Daoy (cell line): ENCODE measurements around the gene CHTF18. TPM values are rescaled to one million over a fixed set of nuclear protein-coding genes. Genes with fewer than 3 reads are reported as not detected.
A peak's percentile ranks its signal among the peaks of the same experiment; 100 is the strongest.

Experiments
- DNase-seq: peaks from one replicate; pipeline ENCODE4 v3.0.0-alpha.2; 2015; ENCODE audit warnings: low read depth
- total RNA-seq: library from RNA; depleted of rRNA; stranded (reverse); fragments of >200 nt; shearing (Covaris generic); gene quantifications from 2 replicates; pipeline ENCODE4 v1.2.3, GENCODE V29; 2014

Gene CHTF18
- total RNA-seq, 1 experiment from 2014 or later = 18.1 TPM

DNA sequence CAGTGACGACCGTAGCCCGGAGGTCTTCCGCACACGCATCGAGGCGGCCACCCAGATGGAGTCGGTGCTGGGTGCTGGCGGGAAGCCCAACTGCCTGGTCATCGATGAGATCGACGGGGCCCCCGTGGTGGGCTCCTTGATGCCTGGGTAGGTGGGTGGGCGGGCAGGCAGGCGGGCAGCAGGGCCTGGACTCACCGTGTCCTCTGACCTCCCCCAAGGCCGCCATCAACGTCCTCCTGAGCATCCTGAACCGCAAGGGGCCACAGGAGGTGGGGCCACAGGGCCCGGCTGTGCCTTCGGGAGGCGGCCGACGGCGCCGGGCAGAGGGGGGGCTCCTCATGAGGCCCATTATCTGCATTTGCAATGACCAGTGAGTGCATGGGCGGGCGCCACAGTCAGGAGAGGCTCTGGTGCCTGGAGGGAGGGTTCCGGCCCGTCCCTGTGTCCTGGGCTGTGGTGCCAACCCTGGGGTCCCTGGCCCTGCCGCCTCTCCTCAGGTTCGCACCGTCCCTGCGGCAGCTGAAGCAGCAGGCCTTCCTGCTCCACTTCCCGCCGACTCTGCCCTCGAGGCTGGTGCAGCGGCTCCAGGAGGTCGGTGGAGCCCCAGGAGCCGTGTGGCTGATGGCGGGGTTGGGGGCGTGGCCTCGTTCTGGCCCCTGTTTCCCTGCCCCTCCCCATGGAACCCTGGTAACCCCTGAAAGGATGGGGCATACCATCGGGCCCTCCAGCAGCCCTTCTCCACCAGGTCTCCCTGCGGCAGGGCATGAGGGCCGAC lies 4.0 kb downstream of the CHTF18 start:
- DNase-seq = no peak

DNA sequence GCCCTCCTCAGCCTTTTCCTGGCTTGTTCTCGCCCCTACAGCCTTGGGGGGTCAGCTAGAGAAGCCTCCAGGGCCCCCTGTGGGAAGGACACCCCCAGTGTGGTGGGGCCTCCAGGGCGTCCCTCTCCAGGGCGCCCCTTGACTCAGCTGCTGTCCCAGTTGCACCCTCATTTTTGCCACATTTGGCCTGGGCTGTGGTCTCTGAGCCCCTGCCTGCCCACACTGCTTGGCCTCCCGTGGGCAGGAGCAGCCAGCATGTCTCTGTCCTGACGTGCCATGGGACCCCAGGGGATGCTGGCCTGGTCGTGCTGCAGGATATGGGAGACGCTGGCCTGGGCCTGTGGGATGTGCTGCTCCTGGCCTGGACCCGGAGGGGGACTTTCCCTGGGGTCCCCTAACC lies 5.0 kb downstream of the CHTF18 start:
- DNase-seq = no peak

DNA sequence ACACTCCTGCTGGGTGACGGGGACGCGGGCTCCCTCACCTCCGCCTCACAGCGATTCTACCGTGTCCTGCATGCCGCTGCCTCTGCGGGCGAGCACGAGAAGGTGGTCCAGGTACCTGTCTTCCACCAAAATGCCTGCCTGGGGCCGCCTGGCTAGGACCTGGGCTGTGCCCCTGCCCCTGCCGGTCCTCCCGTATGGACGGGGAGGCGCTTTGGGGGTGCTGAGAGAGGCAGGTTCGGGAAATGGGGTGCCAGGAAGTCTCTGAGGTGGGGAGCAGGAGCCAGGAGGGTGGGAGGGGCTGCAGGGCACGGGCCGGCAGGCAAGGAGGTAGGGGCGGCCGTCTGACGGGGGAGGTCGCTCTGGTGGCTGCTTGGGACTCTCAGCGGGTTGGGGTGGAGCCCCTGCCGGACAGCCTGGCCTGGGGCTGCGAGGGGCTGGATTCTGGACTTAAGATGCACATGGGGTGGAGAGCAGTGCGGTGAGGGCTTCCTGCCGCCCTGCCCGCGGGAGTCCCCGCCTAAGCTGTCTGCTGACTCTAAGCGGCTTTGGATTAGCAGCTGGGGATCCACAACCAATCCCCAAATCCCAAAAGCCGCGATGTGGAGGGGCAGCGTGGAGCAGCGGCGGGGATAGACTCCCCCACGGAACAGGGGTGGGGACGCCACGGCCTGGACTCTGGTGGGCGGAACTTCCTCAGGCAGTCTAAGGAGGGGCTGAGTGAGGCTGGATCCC lies 5.8 kb downstream of the CHTF18 start:
- DNase-seq = no peak

DNA sequence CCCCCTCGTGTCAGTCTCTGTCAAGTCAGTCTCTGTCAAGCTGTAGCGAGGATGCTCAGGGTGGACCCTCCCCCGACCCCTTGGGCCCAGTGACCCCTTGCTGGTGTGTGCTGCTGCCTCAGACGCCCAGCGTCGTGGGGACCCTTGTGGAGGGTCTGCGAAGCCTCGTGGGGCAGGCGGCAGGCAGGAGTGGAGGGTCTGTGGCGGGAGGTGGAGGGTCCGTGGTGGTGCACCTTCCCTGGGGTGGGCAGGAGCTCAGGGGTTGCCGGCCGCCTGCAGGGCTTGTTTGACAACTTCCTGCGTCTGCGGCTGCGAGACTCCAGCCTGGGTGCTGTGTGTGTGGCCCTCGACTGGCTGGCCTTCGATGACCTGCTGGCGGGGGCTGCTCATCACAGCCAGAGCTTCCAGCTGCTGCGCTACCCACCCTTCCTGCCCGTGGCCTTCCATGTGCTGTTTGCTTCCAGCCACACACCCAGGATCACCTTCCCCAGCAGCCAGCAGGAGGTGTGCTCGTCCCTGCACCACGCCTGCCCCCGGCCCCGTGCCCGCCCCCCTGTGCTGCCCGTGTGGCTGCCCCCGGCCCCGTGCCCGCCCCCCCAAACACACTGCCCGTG lies 6.5 kb downstream of the CHTF18 start:
- no peak for DNase-seq

DNA sequence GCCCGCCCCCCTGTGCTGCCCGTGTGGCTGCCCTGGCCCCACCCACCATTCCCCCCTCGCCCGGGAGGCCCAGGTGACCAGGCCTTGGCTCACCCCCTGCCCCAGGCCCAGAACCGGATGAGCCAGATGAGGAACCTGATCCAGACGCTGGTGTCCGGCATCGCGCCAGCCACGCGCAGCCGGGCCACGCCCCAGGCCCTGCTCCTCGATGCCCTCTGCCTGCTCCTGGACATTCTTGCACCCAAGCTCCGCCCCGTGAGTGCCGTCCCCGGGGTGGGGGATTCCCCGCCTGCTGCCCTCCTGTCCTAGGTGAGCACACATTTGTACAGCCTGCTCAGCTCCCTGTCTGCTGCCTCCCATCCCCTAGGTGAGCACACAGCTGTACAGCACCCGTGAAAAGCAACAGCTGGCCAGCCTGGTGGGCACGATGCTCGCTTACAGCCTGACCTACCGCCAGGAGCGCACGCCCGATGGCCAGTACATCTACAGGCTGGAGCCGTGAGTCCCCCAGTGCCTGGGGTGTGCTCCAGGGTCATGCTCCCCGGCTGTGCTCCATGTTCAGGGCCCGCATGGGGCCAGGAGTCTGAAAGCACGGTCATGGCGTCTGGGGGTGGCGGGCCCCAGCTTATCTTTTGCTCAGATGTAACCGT lies 7.3 kb downstream of the CHTF18 start:
- peak; percentile 74 for DNase-seq

DNA sequence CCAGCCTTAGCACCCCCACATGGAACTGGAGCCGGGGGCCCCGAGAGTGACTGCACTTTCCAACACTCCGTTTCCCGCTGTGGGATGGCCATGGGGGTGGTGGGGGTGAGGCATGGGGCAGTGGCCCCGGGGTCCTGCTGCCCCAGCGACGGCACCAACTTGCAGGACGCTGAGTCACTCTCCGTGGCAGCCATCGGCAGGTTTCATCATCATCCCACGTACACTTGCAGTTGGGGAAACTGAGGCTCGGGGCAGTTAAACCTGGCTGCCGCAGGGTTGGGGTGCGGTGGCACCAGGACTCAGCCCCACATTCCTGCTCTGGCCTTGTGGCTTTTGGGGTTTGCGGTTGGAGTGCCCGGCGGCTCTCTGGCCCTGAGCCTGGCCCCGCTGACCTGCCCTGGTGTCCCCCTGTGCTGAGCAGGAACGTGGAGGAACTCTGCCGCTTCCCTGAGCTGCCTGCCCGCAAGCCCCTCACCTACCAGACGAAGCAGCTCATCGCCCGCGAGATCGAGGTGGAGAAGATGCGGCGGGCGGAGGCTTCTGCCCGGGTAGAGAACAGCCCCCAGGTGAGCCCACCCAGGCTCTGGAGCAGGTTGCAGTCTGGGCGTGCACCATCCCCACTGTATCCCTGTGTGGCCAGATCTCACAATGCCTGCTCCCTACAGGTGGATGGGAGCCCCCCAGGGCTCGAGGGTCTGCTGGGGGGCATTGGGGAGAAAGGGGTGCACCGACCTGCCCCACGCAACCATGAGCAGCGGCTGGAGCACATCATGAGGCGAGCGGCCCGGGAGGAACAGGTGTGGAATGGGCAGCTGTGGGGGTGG lies 8.1 kb downstream of the CHTF18 start:
- DNase-seq = no peak

DNA sequence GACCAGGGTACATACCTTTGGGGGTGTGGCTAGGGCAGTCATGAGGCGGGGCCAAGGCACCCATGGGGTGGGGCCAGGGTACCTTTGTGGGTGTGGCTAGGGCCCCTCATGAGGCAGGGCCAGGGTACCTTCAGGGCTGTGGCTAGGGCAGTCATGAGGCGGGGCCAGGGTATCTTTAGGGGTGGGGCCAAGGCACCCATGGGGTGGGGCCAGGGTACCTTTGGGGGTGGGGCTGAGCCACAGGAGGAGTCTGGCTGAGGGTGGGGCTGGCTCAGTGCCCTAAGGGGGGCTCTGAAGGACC lies 8.7 kb downstream of the CHTF18 start:
- no peak for DNase-seq

DNA sequence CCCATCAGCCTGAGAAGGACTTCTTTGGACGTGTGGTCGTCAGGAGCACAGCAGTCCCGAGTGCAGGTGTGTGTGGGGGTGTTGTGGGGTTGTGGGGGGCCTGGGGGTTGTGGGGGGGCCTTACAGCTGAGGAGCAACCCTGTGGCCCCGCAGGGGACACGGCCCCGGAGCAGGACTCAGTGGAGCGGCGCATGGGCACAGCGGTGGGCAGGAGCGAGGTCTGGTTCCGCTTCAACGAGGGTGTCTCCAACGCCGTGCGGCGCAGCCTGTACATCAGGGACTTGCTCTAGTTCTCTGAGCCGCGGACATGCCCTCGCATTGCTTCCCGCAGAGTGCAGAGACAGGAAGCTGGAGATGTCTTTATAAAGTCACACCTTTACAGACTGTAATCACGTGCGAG lies 9.3 kb downstream of the CHTF18 start:
- no peak for DNase-seq

DNA sequence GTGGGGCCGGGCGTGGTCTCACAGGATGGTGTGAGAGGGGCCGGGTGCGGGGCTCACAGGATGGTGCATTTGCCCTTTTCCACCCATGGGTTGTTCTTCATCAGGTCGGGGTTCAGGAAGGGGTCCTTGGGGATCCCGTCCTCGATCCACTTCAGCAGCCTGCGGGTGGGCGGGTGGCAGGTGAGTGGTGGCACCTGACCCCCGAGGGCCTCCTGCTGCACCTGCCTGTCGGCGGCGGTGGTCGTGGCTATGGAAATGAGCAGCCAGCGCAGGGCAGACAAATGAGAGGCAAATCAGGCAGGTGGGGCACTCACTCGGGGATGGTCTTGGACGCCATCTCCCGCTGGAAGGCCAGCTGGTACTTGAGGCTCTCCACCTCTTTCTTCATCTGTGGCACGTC lies 10.2 kb downstream of the CHTF18 start:
- DNase-seq = no peak

DNA sequence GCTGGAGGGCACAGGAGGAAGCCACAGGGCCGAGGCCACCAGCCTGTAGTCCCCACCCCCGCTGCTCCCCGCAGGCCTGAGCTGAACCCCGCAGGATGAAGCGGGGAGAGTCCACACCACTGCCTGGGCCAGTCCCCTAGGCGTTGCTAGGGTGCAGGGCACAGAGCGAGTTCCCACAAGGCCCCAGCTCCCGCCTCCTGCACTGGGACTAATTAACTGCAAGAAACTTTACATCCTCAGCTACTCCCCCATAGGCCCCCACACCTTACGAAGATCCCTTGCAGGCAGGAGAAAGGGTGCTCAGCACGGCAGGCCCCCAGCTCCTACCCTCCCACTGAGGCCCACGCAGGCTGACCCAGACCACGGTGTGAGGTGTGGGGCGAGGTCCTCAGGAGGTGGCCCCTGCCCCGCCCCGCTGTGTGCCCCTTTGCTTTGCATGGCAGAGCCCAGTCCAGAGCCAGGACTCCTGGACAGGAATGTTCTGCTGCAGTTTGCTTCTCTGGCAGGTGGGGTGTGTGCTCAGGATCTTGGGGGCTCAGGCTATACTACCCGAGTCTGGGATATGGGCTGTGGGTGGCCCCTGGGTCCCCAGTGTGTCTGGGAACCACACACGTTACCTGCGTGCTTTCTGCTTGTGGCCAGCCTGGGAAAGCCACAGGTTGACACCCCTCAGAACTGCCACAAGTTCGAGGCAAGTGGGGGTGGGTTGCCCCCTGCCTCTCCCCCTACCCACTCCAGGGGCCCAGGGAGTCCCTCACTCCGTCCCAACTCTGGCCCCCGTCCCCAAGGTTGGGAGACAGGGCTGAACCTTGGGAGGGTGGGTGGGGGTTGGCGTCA lies 10.9 kb downstream of the CHTF18 start:
- DNase-seq = no peak

DNA sequence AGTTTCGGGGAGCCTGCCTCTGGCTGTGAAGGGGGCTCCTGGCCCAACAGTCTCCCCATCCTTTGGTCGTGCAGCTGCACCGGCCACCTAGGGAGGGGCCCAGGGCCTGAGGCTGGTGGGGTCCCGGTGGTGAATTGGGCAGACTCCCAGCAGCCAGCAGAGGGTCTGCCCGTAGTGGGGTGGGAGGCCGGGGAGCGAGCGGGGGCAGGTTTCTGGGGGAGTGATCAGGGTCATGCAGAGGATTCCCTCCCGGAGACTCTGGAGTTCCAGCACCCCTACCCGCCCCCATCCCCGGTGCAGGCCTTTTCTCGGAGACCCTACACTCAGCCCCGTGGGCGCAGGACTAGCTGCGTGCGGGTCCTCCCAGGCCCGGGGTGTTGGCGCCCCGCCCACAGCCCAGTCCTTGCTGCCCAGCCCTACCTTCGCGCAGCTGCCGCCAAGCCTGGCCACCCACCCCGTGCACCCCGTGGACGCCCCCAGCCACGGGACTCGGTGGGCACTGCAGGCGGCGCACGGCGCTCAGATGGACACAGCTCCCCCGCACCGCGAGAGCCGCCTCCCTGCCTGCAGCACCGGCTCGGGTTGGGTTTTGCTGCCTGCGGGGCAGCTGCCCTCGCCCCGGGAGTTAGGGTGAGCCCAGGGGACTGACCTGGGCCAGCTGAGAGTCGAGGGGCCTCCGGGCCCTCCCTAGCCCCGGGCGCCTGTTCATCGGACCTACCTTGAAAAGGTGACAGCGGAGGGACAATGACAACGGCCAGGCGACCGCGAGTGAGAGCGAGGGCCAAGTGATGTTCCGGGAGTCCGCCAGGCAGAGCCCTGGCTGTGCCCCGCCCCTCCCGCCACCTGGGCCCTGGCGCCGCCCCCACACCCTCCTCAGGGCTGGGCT lies 11.8 kb downstream of the CHTF18 start, which contains the start of gene GNG13:
GNG13 (minus strand) TSS at position 787 of the 886 bp plus-strand sequence. CDS start 1,657 bp downstream, outside the sequence.
- DNase-seq = no peak

DNA sequence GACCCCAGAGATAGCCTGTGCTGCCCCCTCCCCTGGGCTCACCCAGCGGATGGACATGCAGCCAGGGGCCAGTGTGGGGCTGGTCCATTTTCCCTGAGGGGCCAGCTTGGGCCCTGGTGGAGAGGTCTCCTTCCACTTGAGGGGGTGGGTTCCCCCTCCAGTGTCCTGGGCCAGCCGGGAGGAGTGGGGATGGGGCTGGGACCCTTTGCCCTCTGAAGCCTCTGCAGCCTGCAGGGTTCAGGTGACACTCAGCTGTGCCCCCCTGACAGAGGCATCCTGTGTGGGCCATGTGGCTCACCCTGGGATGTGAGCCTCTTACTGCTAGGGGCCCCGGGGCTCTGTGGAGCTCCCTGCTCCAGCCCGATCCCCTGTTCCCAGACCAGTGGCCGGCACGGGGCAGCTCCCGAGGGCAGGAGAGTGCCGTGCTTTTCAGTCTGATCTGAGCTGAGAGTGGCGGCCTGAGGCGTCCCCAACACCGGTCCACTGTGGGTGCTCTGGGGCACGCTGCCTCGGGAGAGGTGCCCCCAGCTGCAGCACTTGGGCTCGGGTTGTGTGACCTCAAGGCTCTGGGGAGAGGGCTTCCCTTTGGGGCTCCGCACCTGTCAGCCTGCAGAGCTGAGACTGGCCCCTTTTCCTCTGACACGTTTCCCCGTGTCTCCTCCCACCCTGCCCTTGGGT lies 12.6 kb downstream of the CHTF18 start:
- DNase-seq = no peak

DNA sequence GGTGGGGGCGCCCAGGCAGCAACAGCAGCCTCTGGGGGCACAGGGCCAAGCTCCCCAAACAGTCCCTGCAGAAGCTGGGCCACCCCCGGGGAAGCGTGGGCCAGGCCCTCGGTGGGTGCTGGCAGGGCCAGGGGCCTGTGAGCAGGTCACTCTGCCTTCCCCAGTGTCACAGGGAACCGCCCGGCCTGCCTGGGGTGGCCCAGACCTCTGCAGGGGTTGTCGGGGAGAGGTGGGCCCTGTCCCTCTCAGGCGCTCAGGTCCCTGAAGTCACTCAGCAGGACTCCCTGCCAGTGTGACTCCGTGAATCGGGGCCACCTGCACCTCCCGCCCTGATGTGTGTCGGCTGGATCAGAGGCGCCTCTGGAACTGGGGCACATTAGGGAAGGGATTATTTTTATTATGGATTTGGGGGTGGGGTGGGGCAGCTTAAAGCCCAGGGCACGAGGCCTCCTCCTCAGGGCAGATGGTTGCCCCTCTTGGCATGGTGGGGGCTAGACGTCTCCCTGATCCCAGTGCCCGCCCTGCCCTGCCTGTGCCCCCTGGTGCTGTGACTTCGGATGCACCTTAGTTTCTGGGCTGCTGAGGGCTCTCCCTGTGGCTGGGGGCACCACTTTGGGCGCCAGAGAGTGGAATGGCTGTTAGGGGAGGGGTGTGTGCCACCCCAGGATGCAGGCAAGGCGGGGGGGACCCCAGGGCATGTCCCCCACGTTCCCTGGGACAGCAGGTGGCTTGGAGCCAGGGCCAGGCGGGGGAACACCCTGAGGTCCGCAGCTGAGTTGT lies 13.4 kb downstream of the CHTF18 start:
- no peak for DNase-seq

DNA sequence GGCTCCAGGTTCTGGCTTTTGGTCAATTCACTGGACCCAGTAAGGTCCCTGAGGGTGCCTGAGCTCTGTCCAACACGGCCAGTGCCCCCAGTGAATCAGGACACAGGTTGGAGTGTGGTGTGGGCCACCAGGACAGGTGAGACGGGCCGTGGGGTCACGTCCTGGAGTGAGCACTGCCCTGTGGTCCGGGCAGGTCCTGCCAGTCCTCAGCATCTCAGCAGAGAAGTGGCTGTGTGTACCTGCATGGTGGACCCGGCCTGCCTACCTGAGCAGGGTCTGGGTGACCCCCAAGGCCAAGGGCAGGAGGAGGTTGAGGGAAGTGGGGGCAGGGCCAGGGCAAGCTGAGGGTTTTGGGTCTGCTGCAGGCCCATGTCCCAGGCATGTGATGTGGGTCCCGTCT lies 14.0 kb downstream of the CHTF18 start:
- DNase-seq = no peak

DNA sequence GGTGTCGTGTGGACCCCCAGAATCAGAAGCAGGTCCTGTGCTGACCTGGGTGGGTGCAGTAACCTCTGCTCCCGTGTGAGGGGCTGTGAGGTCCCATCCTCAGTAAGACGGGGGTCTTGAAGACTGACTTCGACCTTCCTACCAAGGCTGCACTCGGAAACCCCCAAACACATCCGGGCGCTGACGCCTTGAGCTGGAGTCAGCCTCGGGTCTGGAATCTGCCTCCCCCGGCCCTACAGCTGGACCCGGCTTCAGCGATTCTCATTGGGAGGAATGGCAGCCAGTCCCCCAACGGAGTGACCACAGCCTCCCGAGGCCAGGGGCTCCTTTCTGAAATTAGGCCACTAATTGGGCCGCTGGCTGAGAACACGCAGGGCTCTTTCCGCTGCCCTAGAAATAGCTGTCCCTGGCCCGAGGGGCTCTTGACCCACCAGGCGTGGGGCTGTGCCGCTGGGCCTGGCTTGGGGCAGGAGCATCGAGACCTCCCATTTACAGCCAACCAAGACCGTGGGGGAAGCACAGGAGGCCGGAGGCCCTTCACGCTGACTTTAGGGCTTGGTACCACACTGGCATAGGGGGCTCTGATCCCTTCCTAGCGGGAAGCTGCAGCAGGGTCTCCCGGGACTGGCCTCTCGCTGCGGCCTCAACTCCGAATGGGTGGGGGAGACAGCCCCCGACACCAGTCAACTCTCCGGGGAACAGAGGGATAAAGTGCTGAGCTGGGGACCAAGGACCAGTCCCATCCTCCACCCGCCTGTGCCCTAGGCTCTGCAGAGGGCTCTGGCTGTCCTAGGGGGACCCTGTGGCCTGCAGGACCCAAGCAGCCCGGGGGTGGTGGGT lies 14.7 kb downstream of the CHTF18 start:
- DNase-seq = no peak

DNA sequence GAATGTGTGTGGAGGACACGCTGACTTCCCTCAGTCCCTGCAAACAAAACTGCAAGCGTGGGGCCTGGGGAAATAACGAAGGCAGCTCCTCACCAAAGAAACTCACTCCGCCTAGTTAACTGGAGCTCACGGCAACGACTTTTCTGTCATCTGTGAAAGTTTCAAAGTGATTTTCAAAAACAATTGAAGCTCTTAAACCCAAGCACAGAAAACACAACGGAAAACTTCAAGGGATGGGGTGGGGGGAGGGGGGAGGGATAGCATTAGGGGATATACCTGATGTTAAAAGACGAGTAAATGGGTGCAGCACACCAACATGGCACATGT lies 15.3 kb downstream of the CHTF18 start:
- DNase-seq = no peak
